ENCODE data around the gene SERPINA1. TPM values are rescaled to one million over a fixed set of nuclear protein-coding genes. Genes with fewer than 3 reads are reported as not detected.

Gene SERPINA1
- total RNA-seq, 3 donors from 2014 or later = 98.3 to 311 (median 225) TPM

GRCh38 chr14:94389731-94390371 is 1.4 kb upstream of the SERPINA1 start:
- Histone ChIP-seq H3K4me3 (no peak overlapping the region), H3K4me1 (ENCODE audit: low read depth) (peaks cover 32% of the 10 kb centered on the region), H3K36me3 (ENCODE audit: low read depth) (no peaks in the 10 kb centered on the region), H3K9me3 (no peaks in the 10 kb centered on the region)
- intact Hi-C loops (cut with DNase I, micrococcal nuclease) = no loop called here
- DNase-seq = no peak
- no peak for ATAC-seq
- TF ChIP-seq CTCF (IDR thresholded peaks at IDR 0.05) = no peak

- DNase-seq = no peak
- peaks cover 37% of the 10 kb centered on the region for H3K4me1 ChIP-seq (ENCODE audit: low read depth)
- H3K4me3 ChIP-seq = no peak overlapping the region
- H3K9me3 ChIP-seq = no peaks in the 10 kb centered on the region
- no peak for TF ChIP-seq CTCF (IDR thresholded peaks at IDR 0.05)
- intact Hi-C loops (cut with DNase I, micrococcal nuclease) = no loop called here
- H3K36me3 ChIP-seq (ENCODE audit: low read depth) = no peaks in the 10 kb centered on the region
- ATAC-seq = no peak
Observed at GRCh38 chr14:94389104-94389469, 685 bp upstream of the SERPINA1 start.

- TF ChIP-seq CTCF (IDR thresholded peaks at IDR 0.05) = no peak
- DNase-seq (no peak), ATAC-seq (no peak)
- peaks cover 37% of the 10 kb centered on the region for H3K4me1 ChIP-seq (ENCODE audit: low read depth)
- H3K4me3 ChIP-seq = no peak overlapping the region
- no peaks in the 10 kb centered on the region for H3K36me3 ChIP-seq (ENCODE audit: low read depth)
- H3K9me3 ChIP-seq = no peaks in the 10 kb centered on the region
- intact Hi-C loops (cut with DNase I, micrococcal nuclease) = no loop called here
Observed at GRCh38 chr14:94388027-94388383, 397 bp downstream of the SERPINA1 start.

- Histone ChIP-seq H3K36me3 (ENCODE audit: low read depth) (no peaks in the 10 kb centered on the region), H3K9me3 (no peaks in the 10 kb centered on the region), H3K4me3 (no peak overlapping the region), H3K4me1 (ENCODE audit: low read depth) (peaks cover 37% of the 10 kb centered on the region)
- DNase-seq = peak in 1 of 3 donors; percentile 19
- intact Hi-C loops (cut with DNase I, micrococcal nuclease) = no loop called here
- no peak for TF ChIP-seq CTCF (IDR thresholded peaks at IDR 0.05)
- ATAC-seq = no peak
Observed at GRCh38 chr14:94387051-94388026, 1.1 kb downstream of the SERPINA1 start.

GRCh38 chr14:94386085-94387031 is 2.0 kb downstream of the SERPINA1 start:
- Histone ChIP-seq H3K4me1 (ENCODE audit: low read depth) (peaks cover 32% of the 10 kb centered on the region), H3K36me3 (ENCODE audit: low read depth) (no peaks in the 10 kb centered on the region), H3K9me3 (no peaks in the 10 kb centered on the region), H3K4me3 (no peak overlapping the region)
- ATAC-seq (no peak), DNase-seq (peak in 1 of 3 donors; percentile 51)
- no peak for TF ChIP-seq CTCF (IDR thresholded peaks at IDR 0.05)
- intact Hi-C loops (cut with DNase I, micrococcal nuclease) = no loop called here
